Gastroesophageal sphincter (tissue), 3 donors: ENCODE results near the gene LIMK2.

Experiments used
- EP300 ChIP-seq: sonication (generic); formaldehyde crosslinking; IDR thresholded peaks from one replicate; pipeline ENCODE4 v1.6.1; 2017; ENCODE audit warnings: antibody characterized with exemption, mild to moderate bottlenecking
- POLR2A ChIP-seq, 2 donors: fragments of 450-650 bp; IDR thresholded peaks; one replicate each; pipeline ENCODE4 v1.6.1; 2017; ENCODE audit warnings: antibody characterized with exemption in 2 of 2, mild to moderate bottlenecking in 2 of 2, moderate library complexity in 1 of 2
- POLR2AphosphoS5 ChIP-seq: sonication (generic); formaldehyde crosslinking; IDR thresholded peaks from one replicate; pipeline ENCODE4 v1.6.1; 2017; ENCODE audit warnings: antibody characterized with exemption
- TF ChIP-seq, protein P1 (sequence below), 4 experiments: fragments of 200-600 bp in 2 of 4; fragments of 450-650 bp in 2 of 4; sonication (generic) in 1 of 4; IDR thresholded peaks; one replicate each; pipeline ENCODE4 v1.5.1; 2017 to 2019; ENCODE audit warnings: antibody characterized with exemption in 4 of 4, mild to moderate bottlenecking in 2 of 4, moderate library complexity in 2 of 4

DNA sequence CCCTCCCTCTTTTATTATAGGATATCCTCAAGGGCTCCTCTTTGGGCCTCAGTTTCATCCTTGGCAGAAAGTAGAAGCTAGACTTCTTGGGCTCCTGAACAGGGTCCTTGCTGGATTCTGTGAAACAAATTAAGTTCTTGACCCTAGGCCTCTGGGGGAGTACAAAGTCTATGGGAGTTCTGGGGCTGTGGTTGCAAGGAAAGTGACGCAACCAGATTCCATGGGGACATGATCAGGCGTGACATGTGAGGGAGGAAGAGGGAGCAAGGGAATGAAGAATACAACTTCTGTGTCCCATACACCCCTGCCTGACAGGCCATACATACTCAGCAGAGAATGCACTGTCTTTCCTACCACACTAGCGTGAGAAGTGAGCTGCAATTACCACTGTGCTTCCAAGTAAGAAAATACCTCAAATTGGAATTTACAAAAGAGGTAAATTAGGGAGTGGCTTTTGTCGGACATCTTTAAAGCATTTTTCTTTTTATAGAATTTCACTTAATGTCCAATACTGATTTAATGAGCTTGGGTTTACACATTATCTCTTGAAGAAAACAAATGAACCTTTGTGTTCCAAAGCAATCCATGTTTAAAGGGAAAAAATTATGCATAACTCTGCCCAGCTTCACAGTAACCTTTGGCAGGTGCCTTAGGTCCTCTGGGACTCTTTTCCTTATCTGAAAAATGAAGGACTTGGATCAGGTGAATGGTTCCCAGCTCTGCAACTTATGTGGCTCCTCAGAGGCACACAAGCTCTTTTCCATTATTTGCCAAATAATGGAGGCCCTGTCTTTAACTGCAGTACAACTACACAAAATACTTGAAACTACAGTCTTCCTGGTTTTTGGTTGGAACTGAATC lies 38.9 kb downstream of the LIMK2 start:
- TF ChIP-seq, protein P1, sequence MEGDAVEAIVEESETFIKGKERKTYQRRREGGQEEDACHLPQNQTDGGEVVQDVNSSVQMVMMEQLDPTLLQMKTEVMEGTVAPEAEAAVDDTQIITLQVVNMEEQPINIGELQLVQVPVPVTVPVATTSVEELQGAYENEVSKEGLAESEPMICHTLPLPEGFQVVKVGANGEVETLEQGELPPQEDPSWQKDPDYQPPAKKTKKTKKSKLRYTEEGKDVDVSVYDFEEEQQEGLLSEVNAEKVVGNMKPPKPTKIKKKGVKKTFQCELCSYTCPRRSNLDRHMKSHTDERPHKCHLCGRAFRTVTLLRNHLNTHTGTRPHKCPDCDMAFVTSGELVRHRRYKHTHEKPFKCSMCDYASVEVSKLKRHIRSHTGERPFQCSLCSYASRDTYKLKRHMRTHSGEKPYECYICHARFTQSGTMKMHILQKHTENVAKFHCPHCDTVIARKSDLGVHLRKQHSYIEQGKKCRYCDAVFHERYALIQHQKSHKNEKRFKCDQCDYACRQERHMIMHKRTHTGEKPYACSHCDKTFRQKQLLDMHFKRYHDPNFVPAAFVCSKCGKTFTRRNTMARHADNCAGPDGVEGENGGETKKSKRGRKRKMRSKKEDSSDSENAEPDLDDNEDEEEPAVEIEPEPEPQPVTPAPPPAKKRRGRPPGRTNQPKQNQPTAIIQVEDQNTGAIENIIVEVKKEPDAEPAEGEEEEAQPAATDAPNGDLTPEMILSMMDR (IDR thresholded peaks at IDR 0.05), result no peak
- TF ChIP-seq POLR2AphosphoS5 (no peak), EP300 (no peak), POLR2A (IDR thresholded peaks at IDR 0.05) (no peak)
